ENCODE results near the gene SLC43A2.
"Not testable (repeated sequence)": the region's sequence is repeated elsewhere in the genome, so short reads cannot be mapped to it uniquely, and the experiment has no call there.

The SLC43A2 gene

DNA sequence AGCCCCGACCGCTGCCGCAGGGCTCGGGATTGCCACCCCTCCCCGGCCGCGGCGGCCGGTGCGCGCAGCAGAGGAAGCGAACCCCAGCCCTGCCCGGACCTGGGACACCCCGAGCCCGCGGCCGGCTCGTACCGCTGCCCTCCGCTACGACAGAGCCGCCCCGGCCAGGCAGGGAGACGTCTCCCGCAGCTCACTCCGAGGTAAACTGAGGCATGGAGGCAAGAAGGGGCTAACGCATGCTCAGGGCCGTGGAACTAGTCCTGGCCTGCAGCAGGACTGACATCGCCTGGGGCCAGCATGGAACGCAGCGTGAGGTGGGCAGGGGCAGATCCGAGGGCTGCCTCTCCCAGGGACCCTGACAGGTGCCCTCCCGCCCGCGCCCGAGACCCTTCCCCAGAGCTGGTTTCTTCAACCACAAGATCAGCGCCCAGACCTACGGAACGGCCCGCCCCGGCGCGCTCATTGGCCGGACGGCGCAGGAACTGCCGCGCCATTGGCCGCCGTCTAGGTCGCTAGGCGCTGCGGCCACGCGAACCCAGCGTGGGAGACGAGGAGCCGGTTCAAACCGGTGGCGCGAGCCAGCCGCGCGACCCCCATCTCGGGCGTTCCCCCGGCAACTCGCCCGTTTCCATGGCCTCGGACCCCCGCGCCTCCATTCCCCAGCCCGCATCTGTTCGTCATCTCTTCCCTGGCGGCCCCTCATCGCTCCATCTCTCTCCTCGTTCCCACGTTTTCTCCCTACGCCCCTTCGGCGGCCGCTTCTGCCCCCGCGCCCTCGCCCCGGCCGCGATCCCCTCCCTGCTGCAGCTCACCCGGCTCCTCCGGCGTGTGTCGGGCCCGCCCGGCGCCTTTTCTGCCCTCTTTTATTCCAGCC is at the start of gene SLC43A2:
Gene SLC43A2, minus strand, starts transcription at position 853 of the 874 bp plus-strand sequence. CDS start 960 bp downstream, outside the sequence.
- DNase-seq (ENCODE audit: extremely low read depth, low read depth) = peak; percentile 40
- TF ChIP-seq, protein P1, sequence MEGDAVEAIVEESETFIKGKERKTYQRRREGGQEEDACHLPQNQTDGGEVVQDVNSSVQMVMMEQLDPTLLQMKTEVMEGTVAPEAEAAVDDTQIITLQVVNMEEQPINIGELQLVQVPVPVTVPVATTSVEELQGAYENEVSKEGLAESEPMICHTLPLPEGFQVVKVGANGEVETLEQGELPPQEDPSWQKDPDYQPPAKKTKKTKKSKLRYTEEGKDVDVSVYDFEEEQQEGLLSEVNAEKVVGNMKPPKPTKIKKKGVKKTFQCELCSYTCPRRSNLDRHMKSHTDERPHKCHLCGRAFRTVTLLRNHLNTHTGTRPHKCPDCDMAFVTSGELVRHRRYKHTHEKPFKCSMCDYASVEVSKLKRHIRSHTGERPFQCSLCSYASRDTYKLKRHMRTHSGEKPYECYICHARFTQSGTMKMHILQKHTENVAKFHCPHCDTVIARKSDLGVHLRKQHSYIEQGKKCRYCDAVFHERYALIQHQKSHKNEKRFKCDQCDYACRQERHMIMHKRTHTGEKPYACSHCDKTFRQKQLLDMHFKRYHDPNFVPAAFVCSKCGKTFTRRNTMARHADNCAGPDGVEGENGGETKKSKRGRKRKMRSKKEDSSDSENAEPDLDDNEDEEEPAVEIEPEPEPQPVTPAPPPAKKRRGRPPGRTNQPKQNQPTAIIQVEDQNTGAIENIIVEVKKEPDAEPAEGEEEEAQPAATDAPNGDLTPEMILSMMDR (IDR thresholded peaks at IDR 0.05; ENCODE audit: low read depth, low read length) = no peak

DNA sequence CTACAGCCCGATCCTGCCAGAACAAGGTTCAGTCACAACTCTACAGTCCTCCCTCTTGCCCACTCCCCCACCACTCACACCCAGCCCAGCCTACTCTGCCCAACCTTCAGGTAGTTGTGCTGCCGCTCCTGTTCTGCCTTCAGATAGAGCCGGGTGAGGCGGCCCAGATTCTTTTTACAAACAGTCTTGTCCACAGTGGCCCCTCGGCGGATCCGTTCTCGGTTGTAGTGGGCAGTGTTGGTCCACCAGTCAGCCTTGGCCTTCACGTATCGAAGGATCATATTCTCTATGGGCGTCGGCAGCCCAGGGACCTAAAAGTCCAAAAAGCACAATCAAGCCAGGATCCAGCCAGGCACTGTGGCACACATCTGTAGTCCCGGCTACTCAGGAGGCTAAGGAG is 47.8 kb upstream of the SLC43A2 start:
- TF ChIP-seq, protein P1 (IDR thresholded peaks at IDR 0.05; ENCODE audit: low read depth, low read length) = no peak
- no peak for DNase-seq (ENCODE audit: extremely low read depth, low read depth)

GRCh38 chr17:1673041-1673785 is 44.6 kb upstream of the SLC43A2 start:
- DNase-seq (ENCODE audit: extremely low read depth, low read depth) = no peak
- TF ChIP-seq, protein P1 (IDR thresholded peaks at IDR 0.05; ENCODE audit: low read depth, low read length) = no peak

- DNase-seq (ENCODE audit: extremely low read depth, low read depth) = not testable (repeated sequence)
Measured at GRCh38 chr17:1663934-1664333, 35.3 kb upstream of the SLC43A2 start.

DNA sequence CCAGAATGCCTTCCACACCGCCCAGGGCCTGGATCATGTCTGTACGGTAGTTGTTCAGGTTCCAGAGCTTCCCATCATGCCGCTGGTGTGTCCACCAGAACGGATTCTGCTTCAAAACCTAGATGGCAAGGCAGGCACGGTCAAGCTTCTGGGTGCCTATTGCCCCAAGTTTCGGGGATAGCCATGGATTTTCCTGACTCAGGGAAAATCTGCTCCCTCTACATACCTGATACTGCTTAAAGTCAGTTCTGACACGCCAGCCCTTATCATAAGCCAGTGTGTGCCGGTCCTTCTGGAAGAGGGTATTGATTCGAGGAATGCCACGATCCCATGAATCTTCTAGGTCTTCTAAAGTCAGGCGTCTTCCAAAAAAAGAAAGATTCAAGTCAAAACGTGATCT is 32.4 kb upstream of the SLC43A2 start:
- DNase-seq (ENCODE audit: extremely low read depth, low read depth) = no peak
- TF ChIP-seq, protein P1 (IDR thresholded peaks at IDR 0.05; ENCODE audit: low read depth, low read length) = no peak

- DNase-seq (ENCODE audit: extremely low read depth, low read depth) = no peak
- TF ChIP-seq, protein P1 (IDR thresholded peaks at IDR 0.05; ENCODE audit: low read depth, low read length) = no peak
Measured at GRCh38 chr17:1658100-1658499, 29.5 kb upstream of the SLC43A2 start.

- DNase-seq (ENCODE audit: extremely low read depth, low read depth) = no peak
Measured at GRCh38 chr17:1653735-1654134, 25.1 kb upstream of the SLC43A2 start.

GRCh38 chr17:1652794-1653193 is 24.2 kb upstream of the SLC43A2 start:
- DNase-seq (ENCODE audit: extremely low read depth, low read depth) = not testable (repeated sequence)

More at GRCh38 chr17:1653735-1654134, 25.1 kb upstream of the SLC43A2 start:
- TF ChIP-seq, protein P1 (IDR thresholded peaks at IDR 0.05; ENCODE audit: low read depth, low read length) = no peak
